ENCODE data around the gene NKX2-3.

NKX2-3 gene

DNA sequence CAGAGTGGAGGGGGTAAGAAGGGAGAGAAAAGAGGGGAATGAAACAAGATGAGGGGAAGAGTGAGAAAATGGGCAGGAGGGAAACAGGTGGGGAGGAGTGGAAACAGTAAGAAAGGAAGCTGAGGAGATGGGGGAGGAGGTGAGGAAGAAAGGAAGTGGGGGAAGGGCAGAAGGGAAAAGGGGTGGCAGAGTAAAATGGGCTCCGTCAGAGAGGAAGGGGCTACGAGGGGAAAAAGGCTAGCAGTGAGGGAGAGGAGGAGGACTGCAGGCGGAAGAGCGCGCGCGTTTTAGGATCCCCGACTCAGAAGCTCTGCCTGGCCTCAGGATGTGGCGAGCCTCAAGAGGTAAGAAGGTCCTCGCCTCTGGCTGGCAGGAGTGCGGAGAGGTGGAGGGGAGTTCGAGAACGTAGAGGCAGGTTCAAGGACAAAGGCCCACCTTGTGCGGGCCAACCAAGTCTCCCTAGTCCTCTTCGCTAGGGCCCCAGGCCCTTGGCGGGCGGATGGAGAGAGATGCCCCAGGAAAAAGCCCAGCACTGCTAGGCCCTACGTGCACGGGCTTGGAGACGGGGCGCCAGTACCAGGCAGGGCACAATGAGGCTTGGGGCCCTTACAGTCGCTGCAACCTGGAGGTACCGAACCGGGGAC lies 5.8 kb upstream of the NKX2-3 start:
- Histone ChIP-seq H3K9ac (ENCODE audit: low read length in 5 of 5) (no peak overlapping the region), H3K4me3 (ENCODE audit: low read depth in 1 of 5, low read length in 5 of 5) (no peak overlapping the region), H3K36me3 (ENCODE audit: control insufficient read depth in 5 of 5, insufficient read depth in 5 of 5, low read length in 5 of 5) (no peaks in the 10 kb centered on the region), H3K27ac (ENCODE audit: low read depth, low read length) (no peak overlapping the region), H3K27me3 (ENCODE audit: control insufficient read depth in 5 of 5, insufficient read depth in 4 of 5, low read length in 5 of 5) (peaks cover 70 to 98% (median 89%) of the 10 kb centered on the region in 5 donors), H3K9me3 (ENCODE audit: control insufficient read depth in 5 of 5, low read length in 5 of 5) (no peaks in the 10 kb centered on the region), H3K4me1 (ENCODE audit: control insufficient read depth in 5 of 5, insufficient read depth in 5 of 5, low read length in 5 of 5) (peaks cover 0 to 34% (median 17%) of the 10 kb centered on the region in 5 donors)

GRCh38 chr10:99527526-99528493 lies 4.9 kb upstream of the NKX2-3 start:
- Histone ChIP-seq H3K27me3 (ENCODE audit: control insufficient read depth in 5 of 5, insufficient read depth in 4 of 5, low read length in 5 of 5) (peaks cover 74 to 98% (median 89%) of the 10 kb centered on the region in 5 donors), H3K4me1 (ENCODE audit: control insufficient read depth in 5 of 5, insufficient read depth in 5 of 5, low read length in 5 of 5) (peaks cover 0 to 32% (median 21%) of the 10 kb centered on the region in 5 donors), H3K9me3 (ENCODE audit: control insufficient read depth in 5 of 5, low read length in 5 of 5) (no peaks in the 10 kb centered on the region), H3K27ac (ENCODE audit: low read depth, low read length) (no peak overlapping the region), H3K9ac (ENCODE audit: low read length in 5 of 5) (no peak overlapping the region), H3K4me3 (ENCODE audit: low read depth in 1 of 5, low read length in 5 of 5) (no peak overlapping the region), H3K36me3 (ENCODE audit: control insufficient read depth in 5 of 5, insufficient read depth in 5 of 5, low read length in 5 of 5) (no peaks in the 10 kb centered on the region)

GRCh38 chr10:99528494-99529441 lies 4.0 kb upstream of the NKX2-3 start:
- Histone ChIP-seq H3K9ac (ENCODE audit: low read length in 5 of 5) (no peak overlapping the region), H3K27me3 (ENCODE audit: control insufficient read depth in 5 of 5, insufficient read depth in 4 of 5, low read length in 5 of 5) (peaks cover 79 to 98% (median 90%) of the 10 kb centered on the region in 5 donors), H3K36me3 (ENCODE audit: control insufficient read depth in 5 of 5, insufficient read depth in 5 of 5, low read length in 5 of 5) (no peaks in the 10 kb centered on the region), H3K4me1 (ENCODE audit: control insufficient read depth in 5 of 5, insufficient read depth in 5 of 5, low read length in 5 of 5) (peaks cover 1 to 33% (median 20%) of the 10 kb centered on the region in 5 donors), H3K9me3 (ENCODE audit: control insufficient read depth in 5 of 5, low read length in 5 of 5) (peaks cover 0 to 6% (median 0%) of the 10 kb centered on the region in 5 donors), H3K4me3 (ENCODE audit: low read depth in 1 of 5, low read length in 5 of 5) (no peak overlapping the region), H3K27ac (ENCODE audit: low read depth, low read length) (no peak overlapping the region)

- no peak overlapping the region for H3K4me3 ChIP-seq (ENCODE audit: low read depth in 1 of 5, low read length in 5 of 5)
- H3K36me3 ChIP-seq (ENCODE audit: control insufficient read depth in 5 of 5, insufficient read depth in 5 of 5, low read length in 5 of 5): no peaks in the 10 kb centered on the region
- H3K9me3 ChIP-seq (ENCODE audit: control insufficient read depth in 5 of 5, low read length in 5 of 5): peaks cover 0 to 6% (median 0%) of the 10 kb centered on the region in 5 donors
- H3K4me1 ChIP-seq (ENCODE audit: control insufficient read depth in 5 of 5, insufficient read depth in 5 of 5, low read length in 5 of 5): peaks cover 1 to 37% (median 27%) of the 10 kb centered on the region in 5 donors
- H3K9ac ChIP-seq (ENCODE audit: low read length in 5 of 5): no peak overlapping the region
- no peak overlapping the region for H3K27ac ChIP-seq (ENCODE audit: low read depth, low read length)
- peaks cover 81 to 99% (median 92%) of the 10 kb centered on the region in 5 donors for H3K27me3 ChIP-seq (ENCODE audit: control insufficient read depth in 5 of 5, insufficient read depth in 4 of 5, low read length in 5 of 5)
Observed at GRCh38 chr10:99529591-99530107, 3.1 kb upstream of the NKX2-3 start.

GRCh38 chr10:99530108-99531025 lies 2.4 kb upstream of the NKX2-3 start:
- no peak overlapping the region for H3K9ac ChIP-seq (ENCODE audit: low read length in 5 of 5)
- no peaks in the 10 kb centered on the region for H3K36me3 ChIP-seq (ENCODE audit: control insufficient read depth in 5 of 5, insufficient read depth in 5 of 5, low read length in 5 of 5)
- no peak overlapping the region for H3K27ac ChIP-seq (ENCODE audit: low read depth, low read length)
- peak overlapping the region in 2 of 5 donors; percentile 6 to 13 for H3K4me3 ChIP-seq (ENCODE audit: low read depth in 1 of 5, low read length in 5 of 5)
- H3K9me3 ChIP-seq (ENCODE audit: control insufficient read depth in 5 of 5, low read length in 5 of 5): peaks cover 0 to 6% (median 0%) of the 10 kb centered on the region in 5 donors
- H3K27me3 ChIP-seq (ENCODE audit: control insufficient read depth in 5 of 5, insufficient read depth in 4 of 5, low read length in 5 of 5): peaks cover 82 to 97% (median 90%) of the 10 kb centered on the region in 5 donors
- peaks cover 1 to 43% (median 32%) of the 10 kb centered on the region in 5 donors for H3K4me1 ChIP-seq (ENCODE audit: control insufficient read depth in 5 of 5, insufficient read depth in 5 of 5, low read length in 5 of 5)

DNA sequence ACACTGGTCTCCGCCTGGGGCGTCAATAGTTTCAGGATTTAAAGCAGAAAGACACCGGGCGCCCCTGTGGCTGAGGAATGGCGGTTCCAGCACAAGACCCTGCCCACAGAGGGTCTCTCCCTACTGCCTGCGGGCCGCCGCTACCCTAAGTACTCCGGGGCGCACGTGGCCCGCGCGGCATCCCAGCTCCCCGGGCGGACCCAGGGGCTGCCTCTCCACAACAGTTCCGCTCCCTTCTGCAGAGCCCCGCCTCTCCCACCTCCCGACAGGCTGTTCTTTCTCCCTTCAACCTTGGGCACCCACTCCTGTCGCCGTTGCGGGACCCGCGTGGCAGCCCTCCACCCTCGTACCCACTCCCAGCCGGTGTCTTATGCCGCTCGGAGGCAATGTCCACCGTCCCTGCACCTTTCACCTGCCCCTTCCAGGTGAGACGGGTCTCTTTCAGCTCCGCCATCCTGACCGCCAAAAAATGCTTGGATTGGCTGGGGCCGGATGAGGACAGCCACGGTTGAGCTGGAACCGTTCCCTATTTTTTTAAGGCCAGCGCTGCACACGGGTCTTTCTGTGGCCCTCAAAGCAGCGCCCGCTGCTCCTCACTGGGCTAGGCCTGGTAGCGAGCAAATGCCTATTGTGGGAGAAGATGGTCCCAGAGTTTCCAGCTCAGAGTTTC lies 1.6 kb upstream of the NKX2-3 start:
- peaks cover 83 to 97% (median 90%) of the 10 kb centered on the region in 5 donors for H3K27me3 ChIP-seq (ENCODE audit: control insufficient read depth in 5 of 5, insufficient read depth in 4 of 5, low read length in 5 of 5)
- peaks cover 0 to 6% (median 0%) of the 10 kb centered on the region in 5 donors for H3K9me3 ChIP-seq (ENCODE audit: control insufficient read depth in 5 of 5, low read length in 5 of 5)
- no peak overlapping the region for H3K27ac ChIP-seq (ENCODE audit: low read depth, low read length)
- peaks cover 1 to 51% (median 39%) of the 10 kb centered on the region in 5 donors for H3K4me1 ChIP-seq (ENCODE audit: control insufficient read depth in 5 of 5, insufficient read depth in 5 of 5, low read length in 5 of 5)
- H3K36me3 ChIP-seq (ENCODE audit: control insufficient read depth in 5 of 5, insufficient read depth in 5 of 5, low read length in 5 of 5): no peaks in the 10 kb centered on the region
- H3K4me3 ChIP-seq (ENCODE audit: low read depth in 1 of 5, low read length in 5 of 5): peak overlapping the region in 2 of 5 donors; percentile 6 to 13
- H3K9ac ChIP-seq (ENCODE audit: low read length in 5 of 5): no peak overlapping the region

DNA sequence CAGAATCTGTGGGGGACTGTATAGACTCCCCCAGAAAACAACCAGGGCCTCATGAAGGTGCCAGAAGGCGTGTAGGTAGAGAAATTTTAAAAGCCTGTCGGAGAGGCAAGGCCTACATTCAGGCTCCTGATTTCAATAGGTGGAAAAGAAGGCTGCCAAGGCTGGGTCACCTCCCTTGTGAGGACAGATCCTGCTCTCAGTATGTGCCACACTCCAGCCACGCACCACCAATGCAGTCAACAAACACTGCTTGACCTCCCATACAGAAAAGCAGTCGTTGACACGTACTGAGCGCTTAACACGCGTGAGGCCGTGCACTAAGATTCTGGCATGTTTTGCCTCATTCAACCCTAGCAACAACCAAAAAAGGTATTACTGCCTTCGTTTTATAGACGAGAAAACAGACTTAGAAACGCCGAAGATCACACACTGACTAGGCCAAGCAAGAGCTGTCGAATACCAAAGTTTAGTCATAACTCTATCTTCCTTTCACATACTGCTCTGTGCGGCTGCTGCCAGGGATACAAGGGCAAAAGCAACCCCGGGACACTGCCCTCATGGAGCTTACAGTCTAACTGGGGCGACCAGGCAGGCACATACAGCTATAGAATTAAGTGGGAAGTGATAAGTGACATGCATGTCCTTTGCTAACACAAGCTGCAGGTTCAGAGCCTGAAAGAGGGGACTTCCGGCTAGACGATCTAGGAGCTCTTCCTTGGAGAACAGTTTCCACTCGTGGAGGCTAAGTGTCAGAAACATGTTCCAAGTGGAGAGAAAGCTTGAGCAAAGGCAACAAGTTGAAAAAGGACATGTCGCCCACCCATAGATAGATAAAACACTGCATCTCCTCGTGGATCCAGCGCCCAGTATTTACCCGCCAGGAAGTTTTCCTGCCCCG lies 797 bp upstream of the NKX2-3 start:
- Histone ChIP-seq H3K4me1 (ENCODE audit: control insufficient read depth in 5 of 5, insufficient read depth in 5 of 5, low read length in 5 of 5) (peaks cover 1 to 59% (median 47%) of the 10 kb centered on the region in 5 donors), H3K27ac (ENCODE audit: low read depth, low read length) (no peak overlapping the region), H3K9me3 (ENCODE audit: control insufficient read depth in 5 of 5, low read length in 5 of 5) (peaks cover 0 to 6% (median 0%) of the 10 kb centered on the region in 5 donors), H3K27me3 (ENCODE audit: control insufficient read depth in 5 of 5, insufficient read depth in 4 of 5, low read length in 5 of 5) (peaks cover 83 to 97% (median 90%) of the 10 kb centered on the region in 5 donors), H3K4me3 (ENCODE audit: low read depth in 1 of 5, low read length in 5 of 5) (peak overlapping the region in 1 of 5 donors; percentile 9), H3K9ac (ENCODE audit: low read length in 5 of 5) (no peak overlapping the region), H3K36me3 (ENCODE audit: control insufficient read depth in 5 of 5, insufficient read depth in 5 of 5, low read length in 5 of 5) (no peaks in the 10 kb centered on the region)
